ENCODE measurements around the gene TXN.

TXN gene

GRCh38 chr9:110282739-110283081 is 26.4 kb upstream of the TXN start:
- Histone ChIP-seq H3K36me3 (ENCODE audit: control insufficient read depth in 5 of 5, insufficient read depth in 5 of 5, low read length in 5 of 5) (no peaks in the 10 kb centered on the region), H3K27me3 (ENCODE audit: control insufficient read depth in 5 of 5, insufficient read depth in 4 of 5, low read length in 5 of 5) (peaks cover 0 to 7% (median 0%) of the 10 kb centered on the region in 5 donors), H3K9me3 (ENCODE audit: control insufficient read depth in 5 of 5, low read length in 5 of 5) (no peaks in the 10 kb centered on the region), H3K27ac (ENCODE audit: low read depth, low read length) (no peak overlapping the region), H3K4me3 (ENCODE audit: low read depth in 1 of 5, low read length in 5 of 5) (no peak overlapping the region), H3K9ac (ENCODE audit: low read length in 5 of 5) (no peak overlapping the region), H3K4me1 (ENCODE audit: control insufficient read depth in 5 of 5, insufficient read depth in 5 of 5, low read length in 5 of 5) (no peaks in the 10 kb centered on the region)

- Histone ChIP-seq H3K9ac (ENCODE audit: low read length in 5 of 5) (no peak overlapping the region), H3K27ac (ENCODE audit: low read depth, low read length) (no peak overlapping the region), H3K4me1 (ENCODE audit: control insufficient read depth in 5 of 5, insufficient read depth in 5 of 5, low read length in 5 of 5) (no peaks in the 10 kb centered on the region), H3K27me3 (ENCODE audit: control insufficient read depth in 5 of 5, insufficient read depth in 4 of 5, low read length in 5 of 5) (peaks cover 0 to 7% (median 0%) of the 10 kb centered on the region in 5 donors), H3K36me3 (ENCODE audit: control insufficient read depth in 5 of 5, insufficient read depth in 5 of 5, low read length in 5 of 5) (no peaks in the 10 kb centered on the region), H3K9me3 (ENCODE audit: control insufficient read depth in 5 of 5, low read length in 5 of 5) (no peaks in the 10 kb centered on the region), H3K4me3 (ENCODE audit: low read depth in 1 of 5, low read length in 5 of 5) (no peak overlapping the region)
These were observed 25.9 kb upstream of the TXN start for GRCh38 chr9:110282018-110282738.

- Histone ChIP-seq H3K4me1 (ENCODE audit: control insufficient read depth in 5 of 5, insufficient read depth in 5 of 5, low read length in 5 of 5) (no peaks in the 10 kb centered on the region), H3K4me3 (ENCODE audit: low read depth in 1 of 5, low read length in 5 of 5) (no peak overlapping the region), H3K9me3 (ENCODE audit: control insufficient read depth in 5 of 5, low read length in 5 of 5) (no peaks in the 10 kb centered on the region), H3K36me3 (ENCODE audit: control insufficient read depth in 5 of 5, insufficient read depth in 5 of 5, low read length in 5 of 5) (no peaks in the 10 kb centered on the region), H3K27ac (ENCODE audit: low read depth, low read length) (no peak overlapping the region), H3K27me3 (ENCODE audit: control insufficient read depth in 5 of 5, insufficient read depth in 4 of 5, low read length in 5 of 5) (peaks cover 0 to 7% (median 0%) of the 10 kb centered on the region in 5 donors), H3K9ac (ENCODE audit: low read length in 5 of 5) (no peak overlapping the region)
These were observed 21.9 kb upstream of the TXN start for GRCh38 chr9:110278080-110278707.

- H3K9ac ChIP-seq (ENCODE audit: low read length in 5 of 5), result no peak overlapping the region
- H3K27ac ChIP-seq (ENCODE audit: low read depth, low read length), result no peak overlapping the region
- no peaks in the 10 kb centered on the region for H3K9me3 ChIP-seq (ENCODE audit: control insufficient read depth in 5 of 5, low read length in 5 of 5)
- H3K4me3 ChIP-seq (ENCODE audit: low read depth in 1 of 5, low read length in 5 of 5), result no peak overlapping the region
- peaks cover 0 to 7% (median 0%) of the 10 kb centered on the region in 5 donors for H3K27me3 ChIP-seq (ENCODE audit: control insufficient read depth in 5 of 5, insufficient read depth in 4 of 5, low read length in 5 of 5)
- no peaks in the 10 kb centered on the region for H3K4me1 ChIP-seq (ENCODE audit: control insufficient read depth in 5 of 5, insufficient read depth in 5 of 5, low read length in 5 of 5)
- H3K36me3 ChIP-seq (ENCODE audit: control insufficient read depth in 5 of 5, insufficient read depth in 5 of 5, low read length in 5 of 5), result no peaks in the 10 kb centered on the region
These were observed 20.5 kb upstream of the TXN start for GRCh38 chr9:110276781-110277180.

- no peak overlapping the region for H3K27ac ChIP-seq (ENCODE audit: low read depth, low read length)
- H3K27me3 ChIP-seq (ENCODE audit: control insufficient read depth in 5 of 5, insufficient read depth in 4 of 5, low read length in 5 of 5), result no peaks in the 10 kb centered on the region
- no peak overlapping the region for H3K9ac ChIP-seq (ENCODE audit: low read length in 5 of 5)
- H3K9me3 ChIP-seq (ENCODE audit: control insufficient read depth in 5 of 5, low read length in 5 of 5), result no peaks in the 10 kb centered on the region
- H3K36me3 ChIP-seq (ENCODE audit: control insufficient read depth in 5 of 5, insufficient read depth in 5 of 5, low read length in 5 of 5), result no peaks in the 10 kb centered on the region
- H3K4me1 ChIP-seq (ENCODE audit: control insufficient read depth in 5 of 5, insufficient read depth in 5 of 5, low read length in 5 of 5), result no peaks in the 10 kb centered on the region
- H3K4me3 ChIP-seq (ENCODE audit: low read depth in 1 of 5, low read length in 5 of 5), result no peak overlapping the region
These were observed 14.1 kb upstream of the TXN start for GRCh38 chr9:110270211-110270995.

- no peak overlapping the region for H3K27ac ChIP-seq (ENCODE audit: low read depth, low read length)
- no peaks in the 10 kb centered on the region for H3K4me1 ChIP-seq (ENCODE audit: control insufficient read depth in 5 of 5, insufficient read depth in 5 of 5, low read length in 5 of 5)
- H3K9me3 ChIP-seq (ENCODE audit: control insufficient read depth in 5 of 5, low read length in 5 of 5), result no peaks in the 10 kb centered on the region
- no peak overlapping the region for H3K4me3 ChIP-seq (ENCODE audit: low read depth in 1 of 5, low read length in 5 of 5)
- no peaks in the 10 kb centered on the region for H3K36me3 ChIP-seq (ENCODE audit: control insufficient read depth in 5 of 5, insufficient read depth in 5 of 5, low read length in 5 of 5)
- no peak overlapping the region for H3K9ac ChIP-seq (ENCODE audit: low read length in 5 of 5)
- no peaks in the 10 kb centered on the region for H3K27me3 ChIP-seq (ENCODE audit: control insufficient read depth in 5 of 5, insufficient read depth in 4 of 5, low read length in 5 of 5)
These were observed 10.5 kb upstream of the TXN start for GRCh38 chr9:110266795-110267194.

- H3K27me3 ChIP-seq (ENCODE audit: control insufficient read depth in 5 of 5, insufficient read depth in 4 of 5, low read length in 5 of 5), result no peaks in the 10 kb centered on the region
- no peak overlapping the region for H3K9ac ChIP-seq (ENCODE audit: low read length in 5 of 5)
- H3K4me3 ChIP-seq (ENCODE audit: low read depth in 1 of 5, low read length in 5 of 5), result no peak overlapping the region
- H3K9me3 ChIP-seq (ENCODE audit: control insufficient read depth in 5 of 5, low read length in 5 of 5), result no peaks in the 10 kb centered on the region
- no peak overlapping the region for H3K27ac ChIP-seq (ENCODE audit: low read depth, low read length)
- peaks cover 0 to 21% (median 17%) of the 10 kb centered on the region in 5 donors for H3K4me1 ChIP-seq (ENCODE audit: control insufficient read depth in 5 of 5, insufficient read depth in 5 of 5, low read length in 5 of 5)
- H3K36me3 ChIP-seq (ENCODE audit: control insufficient read depth in 5 of 5, insufficient read depth in 5 of 5, low read length in 5 of 5), result no peaks in the 10 kb centered on the region
These were observed 5.3 kb upstream of the TXN start for GRCh38 chr9:110261632-110262031.

- Histone ChIP-seq H3K27me3 (ENCODE audit: control insufficient read depth in 5 of 5, insufficient read depth in 4 of 5, low read length in 5 of 5) (no peaks in the 10 kb centered on the region), H3K4me3 (ENCODE audit: low read depth in 1 of 5, low read length in 5 of 5) (no peak overlapping the region), H3K27ac (ENCODE audit: low read depth, low read length) (no peak overlapping the region), H3K36me3 (ENCODE audit: control insufficient read depth in 5 of 5, insufficient read depth in 5 of 5, low read length in 5 of 5) (no peaks in the 10 kb centered on the region), H3K9ac (ENCODE audit: low read length in 5 of 5) (no peak overlapping the region), H3K9me3 (ENCODE audit: control insufficient read depth in 5 of 5, low read length in 5 of 5) (no peaks in the 10 kb centered on the region), H3K4me1 (ENCODE audit: control insufficient read depth in 5 of 5, insufficient read depth in 5 of 5, low read length in 5 of 5) (peaks cover 0 to 21% (median 17%) of the 10 kb centered on the region in 5 donors)
These were observed 4.6 kb upstream of the TXN start for GRCh38 chr9:110260911-110261310.

GRCh38 chr9:110259566-110259965 is 3.3 kb upstream of the TXN start:
- Histone ChIP-seq H3K9me3 (ENCODE audit: control insufficient read depth in 5 of 5, low read length in 5 of 5) (no peaks in the 10 kb centered on the region), H3K4me3 (ENCODE audit: low read depth in 1 of 5, low read length in 5 of 5) (no peak overlapping the region), H3K27me3 (ENCODE audit: control insufficient read depth in 5 of 5, insufficient read depth in 4 of 5, low read length in 5 of 5) (no peaks in the 10 kb centered on the region), H3K4me1 (ENCODE audit: control insufficient read depth in 5 of 5, insufficient read depth in 5 of 5, low read length in 5 of 5) (peaks cover 0 to 28% (median 26%) of the 10 kb centered on the region in 5 donors), H3K9ac (ENCODE audit: low read length in 5 of 5) (no peak overlapping the region), H3K36me3 (ENCODE audit: control insufficient read depth in 5 of 5, insufficient read depth in 5 of 5, low read length in 5 of 5) (no peaks in the 10 kb centered on the region), H3K27ac (ENCODE audit: low read depth, low read length) (no peak overlapping the region)

GRCh38 chr9:110258690-110259091 is 2.4 kb upstream of the TXN start:
- no peaks in the 10 kb centered on the region for H3K36me3 ChIP-seq (ENCODE audit: control insufficient read depth in 5 of 5, insufficient read depth in 5 of 5, low read length in 5 of 5)
- no peaks in the 10 kb centered on the region for H3K27me3 ChIP-seq (ENCODE audit: control insufficient read depth in 5 of 5, insufficient read depth in 4 of 5, low read length in 5 of 5)
- peaks cover 0 to 36% (median 31%) of the 10 kb centered on the region in 5 donors for H3K4me1 ChIP-seq (ENCODE audit: control insufficient read depth in 5 of 5, insufficient read depth in 5 of 5, low read length in 5 of 5)
- no peaks in the 10 kb centered on the region for H3K9me3 ChIP-seq (ENCODE audit: control insufficient read depth in 5 of 5, low read length in 5 of 5)
- peak overlapping the region in 1 of 5 donors; percentile 35 for H3K9ac ChIP-seq (ENCODE audit: low read length in 5 of 5)
- no peak overlapping the region for H3K27ac ChIP-seq (ENCODE audit: low read depth, low read length)
- no peak overlapping the region for H3K4me3 ChIP-seq (ENCODE audit: low read depth in 1 of 5, low read length in 5 of 5)

Data from subcutaneous abdominal adipose tissue (tissue), 5 donors.